HG02610 (cell line): ENCODE measurements around the gene RTN4RL1.

Experiments
- ATAC-seq: cut with Tn5 transposase; IDR thresholded peaks from one replicate; pipeline ENCODE4 v1.9.1; 2021; ENCODE audit warnings: mild to moderate bottlenecking, moderate library complexity; ENCODE audit not compliant: unreplicated experiment

Gene RTN4RL1

GRCh38 chr17:1956134-1956533 is 69.0 kb downstream of the RTN4RL1 start:
- no peak for ATAC-seq

DNA sequence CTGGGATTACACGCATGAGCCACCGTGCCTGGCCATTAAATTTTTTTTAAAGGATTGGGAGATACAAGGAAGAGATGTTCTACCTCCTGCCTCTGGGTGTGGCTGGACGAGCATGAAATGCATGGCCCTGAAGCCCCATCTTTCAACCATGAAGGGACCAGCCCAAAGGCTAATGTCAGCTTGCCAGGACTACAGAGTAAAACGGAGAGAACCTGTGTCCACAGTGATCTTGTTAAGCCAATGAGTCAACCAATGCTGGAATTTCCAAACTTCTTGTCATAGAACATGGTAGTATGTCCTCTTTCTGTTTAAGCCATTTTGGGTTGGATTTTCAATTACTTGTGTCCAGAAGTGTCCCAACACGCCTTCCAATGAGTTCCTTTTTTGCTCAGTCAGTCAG is 71.3 kb downstream of the RTN4RL1 start:
- no peak for ATAC-seq

DNA sequence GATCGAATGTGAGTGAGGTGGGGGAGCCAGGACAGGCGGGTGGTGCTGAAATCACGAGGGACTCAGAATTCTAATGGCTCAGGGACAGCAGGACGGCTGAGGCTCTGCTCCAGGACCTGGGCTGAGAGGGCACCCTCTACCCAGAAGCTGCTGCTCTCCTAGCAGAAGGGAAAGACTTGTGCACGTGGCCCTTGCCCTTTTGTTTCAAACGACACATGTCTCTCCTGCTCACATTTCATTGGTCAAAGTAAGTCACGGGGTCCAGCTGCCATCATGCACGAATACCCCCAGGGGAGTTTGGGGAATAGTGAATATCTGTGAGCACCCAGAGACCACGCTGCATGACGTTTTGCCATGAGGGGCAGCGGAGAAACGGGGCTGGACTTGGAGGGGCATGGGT is 73.2 kb downstream of the RTN4RL1 start:
- ATAC-seq: no peak

GRCh38 chr17:1949754-1950153 is 75.4 kb downstream of the RTN4RL1 start:
- ATAC-seq: no peak

DNA sequence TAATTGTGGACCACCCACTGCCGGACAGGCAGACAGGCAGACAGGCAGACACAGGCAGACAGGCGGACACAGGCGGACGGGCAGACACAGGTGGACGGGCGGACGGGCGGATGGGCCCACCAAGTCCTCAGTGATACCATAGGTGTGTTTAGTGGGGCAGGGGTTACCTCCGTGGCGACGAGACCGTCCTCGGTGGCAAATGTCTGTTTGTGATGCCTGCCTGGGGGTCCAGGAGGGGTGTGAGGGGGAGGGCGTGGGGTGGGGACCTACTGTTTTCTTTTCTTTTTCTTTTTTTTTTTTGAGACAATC is 76.7 kb downstream of the RTN4RL1 start:
- ATAC-seq: no peak

DNA sequence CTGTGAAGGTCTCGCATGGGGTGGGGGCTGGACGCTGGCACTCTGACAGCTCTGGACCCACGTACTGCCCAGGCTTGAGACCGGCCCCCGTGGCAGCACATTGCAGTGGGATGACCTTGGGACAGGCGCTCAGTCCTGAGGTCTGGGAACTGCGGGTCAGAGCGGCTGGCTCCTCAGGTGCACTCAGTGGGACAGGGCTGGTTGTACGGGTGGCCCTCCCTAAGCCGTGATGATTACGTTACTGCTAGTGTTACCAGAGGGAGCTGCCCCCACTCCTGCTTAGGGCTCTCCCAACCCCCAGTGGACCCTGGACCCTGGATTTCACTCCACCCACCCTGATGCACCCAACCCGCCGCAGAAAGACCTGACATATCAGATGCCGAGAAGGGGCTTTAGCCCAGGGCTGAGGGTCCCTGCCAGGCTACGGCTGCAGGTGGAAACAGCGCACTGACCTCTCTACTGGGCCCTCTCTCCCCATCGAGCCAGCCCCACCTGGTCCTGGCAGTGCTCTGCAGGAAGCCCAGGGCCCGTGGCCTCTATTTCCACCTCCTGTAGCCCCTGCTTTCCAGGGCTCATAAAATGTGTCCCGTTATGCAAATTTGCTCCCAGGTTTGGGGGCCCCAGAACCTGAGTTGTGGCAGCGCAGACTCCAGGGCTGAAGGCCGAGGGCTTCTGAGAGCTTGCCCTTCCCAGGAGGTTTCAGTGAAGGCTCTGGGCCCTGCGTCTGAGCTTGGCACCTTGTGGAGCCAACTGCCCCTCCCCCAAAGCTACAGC is 77.2 kb downstream of the RTN4RL1 start:
- no peak for ATAC-seq

DNA sequence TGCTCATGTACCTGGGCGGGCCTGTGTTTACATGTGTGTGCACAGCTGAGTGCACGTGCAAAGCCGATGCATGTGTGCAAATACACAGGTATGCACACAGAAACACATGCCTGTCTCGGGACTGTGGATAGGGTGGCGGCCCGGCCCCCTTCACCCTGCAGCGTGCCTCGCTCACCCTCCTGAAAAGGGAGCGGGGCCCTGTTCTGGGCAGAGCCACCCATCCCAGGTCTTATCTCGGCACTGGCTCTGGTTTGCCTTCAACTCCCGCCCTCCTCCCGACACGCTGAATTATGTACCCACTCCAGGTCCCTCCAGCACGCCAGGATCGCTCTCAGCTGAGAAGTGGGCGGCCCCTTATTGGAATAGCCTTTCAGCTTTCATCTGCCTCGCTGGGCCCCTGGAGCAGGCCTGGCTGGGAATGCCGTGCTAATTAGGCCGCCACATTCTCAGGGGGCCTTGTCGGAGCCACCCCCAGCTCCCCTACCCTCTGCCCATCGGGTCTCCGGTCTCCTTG is 77.8 kb downstream of the RTN4RL1 start:
- ATAC-seq: no peak

- no peak for ATAC-seq
Observed at GRCh38 chr17:1946021-1946932, 78.9 kb downstream of the RTN4RL1 start.

- ATAC-seq: no peak
Observed at GRCh38 chr17:1945621-1946020, 79.5 kb downstream of the RTN4RL1 start.

- no peak for ATAC-seq
Observed at GRCh38 chr17:1943436-1943831, 81.7 kb downstream of the RTN4RL1 start.

- ATAC-seq: no peak
Observed at GRCh38 chr17:1942666-1943435, 82.3 kb downstream of the RTN4RL1 start.

- no peak for ATAC-seq
Observed at GRCh38 chr17:1942066-1942365, 83.1 kb downstream of the RTN4RL1 start.

GRCh38 chr17:1941272-1942065 is 83.7 kb downstream of the RTN4RL1 start:
- ATAC-seq: no peak

GRCh38 chr17:1940810-1941185 is 84.3 kb downstream of the RTN4RL1 start:
- no peak for ATAC-seq

GRCh38 chr17:1939981-1940809 is 84.9 kb downstream of the RTN4RL1 start:
- no peak for ATAC-seq

- no peak for ATAC-seq
Observed at GRCh38 chr17:1937461-1937860, 87.7 kb downstream of the RTN4RL1 start.

- ATAC-seq: no peak
Observed at GRCh38 chr17:1936766-1937165, 88.4 kb downstream of the RTN4RL1 start.

DNA sequence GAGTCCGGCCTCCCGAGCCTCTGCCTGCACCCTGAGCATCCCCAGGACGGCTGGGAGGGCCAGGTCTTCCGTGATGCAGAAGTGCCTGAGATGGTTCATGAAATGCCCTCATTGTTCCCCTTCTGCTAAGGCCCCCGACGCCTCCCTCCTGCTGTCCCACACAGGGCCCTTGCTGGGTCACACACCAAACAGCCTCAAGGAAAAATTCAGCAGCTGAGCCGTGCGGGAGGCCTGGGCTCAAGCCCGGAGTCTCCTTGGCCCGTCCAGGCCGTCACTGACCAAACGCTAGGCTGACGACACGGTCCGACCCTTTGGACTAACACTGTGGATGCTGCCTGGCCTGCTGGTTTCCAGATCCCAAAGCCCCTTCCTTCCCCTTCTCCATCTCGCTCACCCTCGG is 90.2 kb downstream of the RTN4RL1 start:
- no peak for ATAC-seq

DNA sequence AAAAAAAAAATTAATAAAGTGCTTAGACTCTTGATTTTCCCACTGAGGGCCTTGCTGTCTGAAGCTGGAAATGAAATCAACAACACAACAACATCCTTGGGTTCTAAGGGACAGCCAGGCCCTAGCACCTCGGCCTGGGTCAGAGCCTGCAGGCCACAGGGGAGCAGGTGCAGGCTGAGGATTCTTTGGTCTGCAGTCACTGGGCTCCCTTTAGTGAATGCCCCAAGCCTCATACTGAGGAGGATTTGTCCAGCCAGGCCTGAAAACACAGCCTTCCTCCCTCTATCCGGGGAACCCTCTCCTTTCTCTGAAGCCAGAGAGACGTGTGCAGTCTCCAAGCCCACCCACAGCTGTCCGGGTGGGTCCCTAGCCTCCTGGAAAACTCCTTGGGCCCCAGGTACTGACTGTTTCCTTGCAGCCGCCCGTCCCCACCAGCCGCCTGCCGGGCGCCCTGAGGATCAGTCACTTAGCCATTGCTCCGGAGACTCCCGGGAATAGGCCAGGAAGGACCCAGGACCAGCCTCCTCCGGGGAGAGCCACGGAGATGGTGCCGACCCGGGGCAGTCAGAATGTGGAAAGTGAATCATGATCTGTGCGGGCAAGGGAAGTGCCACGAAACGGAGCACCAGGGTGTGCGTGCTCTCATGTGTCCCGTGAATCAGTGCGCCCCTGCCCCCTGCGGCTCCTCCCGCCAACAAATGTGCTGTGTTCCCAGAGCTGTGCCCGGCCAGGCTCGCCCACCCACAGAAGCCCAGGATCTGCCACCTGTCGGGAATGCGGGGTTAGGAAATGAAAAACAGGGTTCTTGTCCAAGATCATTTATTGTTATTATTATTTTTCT is 91.0 kb downstream of the RTN4RL1 start:
- ATAC-seq: no peak
